ENCODE results near the gene TIGD6. TPM values are rescaled to one million over a fixed set of nuclear protein-coding genes. Genes with fewer than 3 reads are reported as not detected.

The TIGD6 gene
- total and polyA plus RNA-seq, 9 of the 15 experiments (the other 6 are each of a cell fraction or from before 2014, with no cell fraction given): 1.8 to 6.3 (median 3.9) TPM

- WGBS (ENCODE audit: insufficient coverage, low coverage, missing lambda C conversion rate): 15% methylated on average over 5 of the region's 6 CpGs
- FAIRE-seq: peak; percentile 69
- Histone ChIP-seq H2AFZ (ENCODE audit: low read depth, low read length) (no peak overlapping the region), H3K9me3 (replicated peaks; ENCODE audit: control insufficient read depth, insufficient read depth, low read depth, low read length) (no peaks in the 10 kb centered on the region), H3K27ac (ENCODE audit: extremely low read depth, low read depth, low read length) (no peak overlapping the region), H4K20me1 (replicated peaks; ENCODE audit: control insufficient read depth, insufficient read depth, low read length) (no peaks in the 10 kb centered on the region), H3K36me3 (ENCODE audit: control insufficient read depth, insufficient read depth, low read length) (no peaks in the 10 kb centered on the region), H3K27me3 (ENCODE audit: control insufficient read depth in 2 of 2, insufficient read depth in 2 of 2, low read length in 2 of 2) (no peaks in the 10 kb centered on the region), H3K9me1 (ENCODE audit: control insufficient read depth, insufficient read depth, low read length) (no peaks in the 10 kb centered on the region), H3K79me2 (ENCODE audit: control insufficient read depth, insufficient read depth, low read length) (0 out of 3 replicates have a peak, but pooled peaks cover 4% of the 10 kb centered on the region), H3K9ac (ENCODE audit: insufficient read depth in 1 of 2, low read depth in 2 of 2, low read length in 2 of 2) (no peak overlapping the region), H3K4me3 (no peak overlapping the region), H3K4me2 (ENCODE audit: insufficient read depth, low read length) (no peak overlapping the region), H3K4me1 (replicated peaks in 1 of 2; ENCODE audit: control insufficient read depth in 2 of 2, insufficient read depth in 2 of 2, low read length in 2 of 2) (peaks cover 14 to 21% of the 10 kb centered on the region in 2 experiments; a peak in 4 of 5 replicates)
- peak; percentile 22; the same call in 1 of the 3 replicates for ATAC-seq
- POLR2A ChIA-PET: interaction anchor here (0.8 to 1.6 kb wide), 8 partner anchors 10 to 349 kb away, joined by 3 to 5 read pairs (median 3); partner anchors contain the start of genes HMGXB3 and TIGD6
- in situ Hi-C loops (cut with MboI) (loop anchor here (10.0 kb wide), 1 partner anchor 107 kb away; no protein-coding TSS in a partner anchor), intact Hi-C loops (cut with micrococcal nuclease) (loop anchor here (1.0 to 5.0 kb wide), 3 partner anchors 29 to 125 kb away; no protein-coding TSS in a partner anchor)
- CTCF ChIA-PET (ENCODE audit: low intra/inter-chr PET ratio): interaction anchor here (0.6 to 5.1 kb wide), 6 partner anchors 60 to 640 kb away, joined by 3 to 59 read pairs (median 4); no protein-coding TSS in a partner anchor
- DNase-seq (ENCODE audit: extremely low read depth in 1 of 4, low spot score in 3 of 4): peak; percentile 43 to 58 (median 50)
- BruUV-seq (replicated peaks): no TSS peak
- TF ChIP-seq RAD21 (CRISPR knock-in tag; conservative IDR thresholded peaks at IDR 0.05 in 1 of 2, IDR thresholded peaks at IDR 0.05 in 1 of 2): peak; percentile 70 to 79
- peak; percentile 65 for TF ChIP-seq ZNF384 (IDR thresholded peaks at IDR 0.05; ENCODE audit: low read depth, low read length)
- no peak for TF ChIP-seq BRCA1 (IDR thresholded peaks at IDR 0.05)
- no peak for TF ChIP-seq BRCA1 (CRISPR knock-in tag; IDR thresholded peaks at IDR 0.05)
- TF ChIP-seq, protein P1, sequence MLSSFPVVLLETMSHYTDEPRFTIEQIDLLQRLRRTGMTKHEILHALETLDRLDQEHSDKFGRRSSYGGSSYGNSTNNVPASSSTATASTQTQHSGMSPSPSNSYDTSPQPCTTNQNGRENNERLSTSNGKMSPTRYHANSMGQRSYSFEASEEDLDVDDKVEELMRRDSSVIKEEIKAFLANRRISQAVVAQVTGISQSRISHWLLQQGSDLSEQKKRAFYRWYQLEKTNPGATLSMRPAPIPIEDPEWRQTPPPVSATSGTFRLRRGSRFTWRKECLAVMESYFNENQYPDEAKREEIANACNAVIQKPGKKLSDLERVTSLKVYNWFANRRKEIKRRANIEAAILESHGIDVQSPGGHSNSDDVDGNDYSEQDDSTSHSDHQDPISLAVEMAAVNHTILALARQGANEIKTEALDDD (IDR thresholded peaks at IDR 0.05): no peak
- no peak for TF ChIP-seq SMARCE1 (IDR thresholded peaks at IDR 0.05)
- no peak for TF ChIP-seq ZNF146 (CRISPR knock-in tag; IDR thresholded peaks at IDR 0.05; ENCODE audit: unreplicated experiment)
- TF ChIP-seq TEAD2 (tag; IDR thresholded peaks at IDR 0.05): no peak
- no peak for TF ChIP-seq CGGBP1 (CRISPR knock-in tag; IDR thresholded peaks at IDR 0.05)
- TF ChIP-seq ZNF445 (CRISPR knock-in tag; IDR thresholded peaks at IDR 0.05; ENCODE audit: low read depth): no peak
- no peak for TF ChIP-seq NBN (IDR thresholded peaks at IDR 0.05; ENCODE audit: low read depth)
- TF ChIP-seq CEBPB (tag; IDR thresholded peaks at IDR 0.05): no peak
- no peak for TF ChIP-seq SRSF3 (IDR thresholded peaks at IDR 0.05; ENCODE audit: insufficient read depth, low read length)
- TF ChIP-seq, protein P2, sequence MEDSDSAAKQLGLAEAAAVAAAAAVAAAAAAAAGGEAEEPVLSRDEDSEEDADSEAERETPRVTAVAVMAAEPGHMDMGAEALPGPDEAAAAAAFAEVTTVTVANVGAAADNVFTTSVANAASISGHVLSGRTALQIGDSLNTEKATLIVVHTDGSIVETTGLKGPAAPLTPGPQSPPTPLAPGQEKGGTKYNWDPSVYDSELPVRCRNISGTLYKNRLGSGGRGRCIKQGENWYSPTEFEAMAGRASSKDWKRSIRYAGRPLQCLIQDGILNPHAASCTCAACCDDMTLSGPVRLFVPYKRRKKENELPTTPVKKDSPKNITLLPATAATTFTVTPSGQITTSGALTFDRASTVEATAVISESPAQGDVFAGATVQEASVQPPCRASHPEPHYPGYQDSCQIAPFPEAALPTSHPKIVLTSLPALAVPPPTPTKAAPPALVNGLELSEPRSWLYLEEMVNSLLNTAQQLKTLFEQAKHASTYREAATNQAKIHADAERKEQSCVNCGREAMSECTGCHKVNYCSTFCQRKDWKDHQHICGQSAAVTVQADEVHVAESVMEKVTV (CRISPR knock-in tag; IDR thresholded peaks at IDR 0.05): peak; percentile 56; the same call in 1 of the 2 replicates
- no peak for TF ChIP-seq PYGO2 (tag; IDR thresholded peaks at IDR 0.05)
- no peak for TF ChIP-seq ZNF717 (CRISPR knock-in tag; IDR thresholded peaks at IDR 0.05)
- peak; percentile 31; the same call in 1 of the 2 replicates for TF ChIP-seq STAG1 (CRISPR knock-in tag; IDR thresholded peaks at IDR 0.05; ENCODE audit: borderline replicate concordance)
- no peak for TF ChIP-seq PURB (CRISPR knock-in tag; IDR thresholded peaks at IDR 0.05; ENCODE audit: low read depth)
- TF ChIP-seq SIN3B (IDR thresholded peaks at IDR 0.05; ENCODE audit: low read depth): no peak
- TF ChIP-seq ZFPM2 (CRISPR knock-in tag; IDR thresholded peaks at IDR 0.05): no peak
- TF ChIP-seq SETDB1 (IDR thresholded peaks at IDR 0.05; ENCODE audit: low read length): no peak
- no peak for TF ChIP-seq NR4A1 (CRISPR knock-in tag; IDR thresholded peaks at IDR 0.05)
- TF ChIP-seq NR4A1 (tag; IDR thresholded peaks at IDR 0.05): no peak
Observed at GRCh38 chr5:149961957-149962409, 38.5 kb downstream of the TIGD6 start.
